BE2C (cell line): Measurements from ENCODE around the gene RGS6.

ENCODE experiments used
- DNase-seq: peaks from one replicate; pipeline ENCODE4 v3.0.0-alpha.2; 2020
- H3K27me3 ChIP-seq: fragments of 250-450 bp; sonication (Bioruptor Pico); 2 replicates; pipeline ENCODE4 v1.5.1; 2020; ENCODE audit warnings: mild to moderate bottlenecking
- H3K36me3 ChIP-seq: fragments of 250-450 bp; sonication (Bioruptor Pico); 2 replicates; pipeline ENCODE4 v1.5.1; 2020; ENCODE audit warnings: mild to moderate bottlenecking
- H3K4me1 ChIP-seq: fragments of 250-450 bp; sonication (Bioruptor Pico); 2 replicates; pipeline ENCODE4 v1.5.1; 2020
- H3K4me3 ChIP-seq: 2 replicates; pipeline ENCODE4 v1.5.1; 2011; ENCODE audit warnings: low read depth, low read length
- H3K9me3 ChIP-seq: fragments of 250-450 bp; sonication (Bioruptor Pico); 2 replicates; pipeline ENCODE4 v1.5.1; 2020
- TF ChIP-seq, protein P1 (sequence below): IDR thresholded peaks from 2 replicates; pipeline ENCODE4 v1.5.1; 2012; ENCODE audit warnings: mild to moderate bottlenecking, low read depth, low read length

The RGS6 gene

DNA sequence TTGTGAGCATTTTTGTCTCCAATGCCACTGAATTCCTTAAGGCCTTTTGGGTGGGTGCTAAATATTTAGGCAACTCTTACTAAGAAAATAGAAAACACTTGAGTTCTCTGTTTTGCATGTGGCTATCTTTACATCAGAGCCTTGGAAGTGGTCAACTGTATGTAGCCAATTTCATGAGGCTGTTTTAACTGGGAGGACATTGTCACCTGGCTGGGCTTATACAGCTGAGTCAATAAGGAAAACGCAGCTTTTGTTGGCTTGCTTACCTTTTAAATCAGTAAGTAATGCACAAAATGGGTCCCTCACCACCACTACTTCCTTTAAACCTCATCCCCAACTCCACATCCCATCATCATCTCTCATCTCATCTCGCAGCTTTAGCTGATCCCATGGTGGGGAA, 194.3 kb downstream of the RGS6 start:
- Histone ChIP-seq H3K27me3 (peaks cover 14% of the 10 kb centered on the region), H3K9me3 (no peaks in the 10 kb centered on the region), H3K4me3 (no peak overlapping the region), H3K36me3 (no peaks in the 10 kb centered on the region), H3K4me1 (no peaks in the 10 kb centered on the region)
- TF ChIP-seq, protein P1, sequence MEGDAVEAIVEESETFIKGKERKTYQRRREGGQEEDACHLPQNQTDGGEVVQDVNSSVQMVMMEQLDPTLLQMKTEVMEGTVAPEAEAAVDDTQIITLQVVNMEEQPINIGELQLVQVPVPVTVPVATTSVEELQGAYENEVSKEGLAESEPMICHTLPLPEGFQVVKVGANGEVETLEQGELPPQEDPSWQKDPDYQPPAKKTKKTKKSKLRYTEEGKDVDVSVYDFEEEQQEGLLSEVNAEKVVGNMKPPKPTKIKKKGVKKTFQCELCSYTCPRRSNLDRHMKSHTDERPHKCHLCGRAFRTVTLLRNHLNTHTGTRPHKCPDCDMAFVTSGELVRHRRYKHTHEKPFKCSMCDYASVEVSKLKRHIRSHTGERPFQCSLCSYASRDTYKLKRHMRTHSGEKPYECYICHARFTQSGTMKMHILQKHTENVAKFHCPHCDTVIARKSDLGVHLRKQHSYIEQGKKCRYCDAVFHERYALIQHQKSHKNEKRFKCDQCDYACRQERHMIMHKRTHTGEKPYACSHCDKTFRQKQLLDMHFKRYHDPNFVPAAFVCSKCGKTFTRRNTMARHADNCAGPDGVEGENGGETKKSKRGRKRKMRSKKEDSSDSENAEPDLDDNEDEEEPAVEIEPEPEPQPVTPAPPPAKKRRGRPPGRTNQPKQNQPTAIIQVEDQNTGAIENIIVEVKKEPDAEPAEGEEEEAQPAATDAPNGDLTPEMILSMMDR = no peak
- no peak for DNase-seq

DNA sequence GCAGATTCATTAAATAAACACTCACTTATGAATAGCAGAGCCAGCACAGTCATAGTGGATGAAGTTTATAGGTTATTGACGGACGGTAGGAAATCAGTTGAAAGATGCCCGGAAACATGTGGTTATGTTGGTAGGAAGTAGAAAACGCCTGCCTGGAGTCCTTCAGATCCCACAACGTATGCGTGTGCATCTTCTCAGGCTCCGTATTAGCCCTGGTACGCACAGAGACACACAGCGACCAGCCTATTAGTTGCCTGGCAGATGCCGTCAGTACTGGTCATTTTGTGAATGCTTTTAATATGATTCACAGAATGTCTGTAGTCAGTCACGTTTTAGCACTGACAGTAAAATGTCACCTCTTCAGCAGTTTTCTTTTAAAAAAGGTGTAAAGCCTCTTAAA, 196.4 kb downstream of the RGS6 start:
- H3K4me3 ChIP-seq = no peak overlapping the region
- H3K36me3 ChIP-seq = no peaks in the 10 kb centered on the region
- DNase-seq = no peak
- no peaks in the 10 kb centered on the region for H3K4me1 ChIP-seq
- TF ChIP-seq, protein P1 = no peak
- H3K27me3 ChIP-seq = peaks cover 14% of the 10 kb centered on the region
- no peaks in the 10 kb centered on the region for H3K9me3 ChIP-seq

GRCh38 chr14:72129291-72129690, 197.1 kb downstream of the RGS6 start:
- H3K27me3 ChIP-seq = peaks cover 14% of the 10 kb centered on the region
- no peaks in the 10 kb centered on the region for H3K4me1 ChIP-seq
- H3K9me3 ChIP-seq = no peaks in the 10 kb centered on the region
- no peak overlapping the region for H3K4me3 ChIP-seq
- DNase-seq = no peak
- TF ChIP-seq, protein P1 = no peak
- no peaks in the 10 kb centered on the region for H3K36me3 ChIP-seq

GRCh38 chr14:72141084-72141483, 208.9 kb downstream of the RGS6 start:
- DNase-seq = no peak
- Histone ChIP-seq H3K4me1 (no peaks in the 10 kb centered on the region), H3K27me3 (no peaks in the 10 kb centered on the region), H3K36me3 (no peaks in the 10 kb centered on the region), H3K9me3 (no peaks in the 10 kb centered on the region), H3K4me3 (no peak overlapping the region)
- TF ChIP-seq, protein P1 = no peak

GRCh38 chr14:72142328-72142727, 210.1 kb downstream of the RGS6 start:
- H3K4me3 ChIP-seq = no peak overlapping the region

DNA sequence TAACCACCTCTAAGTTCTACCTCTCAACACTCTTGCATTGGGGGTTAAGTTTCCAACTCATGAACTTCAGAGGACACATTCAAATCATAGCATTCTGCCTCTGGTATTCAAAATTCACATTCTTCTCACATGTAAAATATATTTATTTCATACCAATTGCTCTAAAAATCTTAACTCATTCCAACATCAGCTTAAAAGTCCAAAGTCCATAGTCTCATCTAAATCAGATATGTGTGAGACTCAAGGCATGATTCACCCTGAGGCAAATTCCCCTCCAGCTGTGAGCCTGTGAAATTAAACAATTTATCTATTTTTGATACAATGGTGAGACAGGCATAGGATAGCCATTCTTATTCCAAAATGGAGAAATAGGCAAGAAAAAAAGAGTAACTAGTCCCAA, 214.0 kb downstream of the RGS6 start:
- Histone ChIP-seq H3K4me1 (no peaks in the 10 kb centered on the region), H3K9me3 (no peaks in the 10 kb centered on the region), H3K4me3 (no peak overlapping the region), H3K36me3 (no peaks in the 10 kb centered on the region), H3K27me3 (no peaks in the 10 kb centered on the region)
- TF ChIP-seq, protein P1 = no peak
- DNase-seq = no peak

More at GRCh38 chr14:72142328-72142727, 210.1 kb downstream of the RGS6 start:
- H3K36me3 ChIP-seq = no peaks in the 10 kb centered on the region
- no peaks in the 10 kb centered on the region for H3K4me1 ChIP-seq
- H3K9me3 ChIP-seq = no peaks in the 10 kb centered on the region
- no peak for DNase-seq
- TF ChIP-seq, protein P1 = no peak
- no peaks in the 10 kb centered on the region for H3K27me3 ChIP-seq
